Tibial nerve (tissue), 4 donors: ENCODE results near the gene MSRB3. TPM values are rescaled to one million over a fixed set of nuclear protein-coding genes. Genes with fewer than 3 reads are reported as not detected.
A peak's percentile ranks its signal among the peaks of the same experiment; 100 is the strongest.

Experiments
- DNase-seq, 2 donors: peaks; one replicate each; pipeline ENCODE4 v3.0.0-alpha.2; 2019; ENCODE audit warnings: low spot score in 2 of 2
- H3K27ac ChIP-seq, 4 donors: fragments of 200-600 bp; sonication (generic) in 3 of 4; one replicate each; pipeline ENCODE4 v1.5.1; 2017 to 2019; ENCODE audit warnings: mild to moderate bottlenecking in 1 of 4
- H3K27me3 ChIP-seq, 2 donors: fragments of 200-600 bp; sonication (generic) in 1 of 2; one replicate each; pipeline versions ENCODE4 v1.5.1 to v1.6.0; 2017 to 2019
- H3K36me3 ChIP-seq, 3 donors: fragments of 200-600 bp; sonication (generic); one replicate each; pipeline ENCODE4 v1.5.1; 2018 to 2019
- H3K4me1 ChIP-seq, 4 donors: fragments of 200-600 bp; sonication (generic) in 3 of 4; one replicate each; pipeline ENCODE4 v1.5.1; 2017 to 2019
- H3K4me3 ChIP-seq, 4 donors: fragments of 200-600 bp; sonication (generic) in 3 of 4; one replicate each; pipeline ENCODE4 v1.5.1; 2017 to 2019; ENCODE audit warnings: mild to moderate bottlenecking in 1 of 4, moderate library complexity in 1 of 4
- H3K9me3 ChIP-seq, 4 donors: fragments of 200-600 bp; sonication (generic) in 3 of 4; one replicate each; pipeline ENCODE4 v1.5.1; 2017 to 2019
- CTCF ChIP-seq, 5 experiments: fragments of 200-600 bp in 3 of 5; fragments of 450-650 bp in 2 of 5; sonication (generic) in 3 of 5; IDR thresholded peaks; one replicate each; pipeline ENCODE4 v1.5.1; 2016 to 2019; ENCODE audit warnings: antibody characterized with exemption in 5 of 5, mild to moderate bottlenecking in 3 of 5, moderate library complexity in 2 of 5
- EP300 ChIP-seq, 2 donors: sonication (generic); formaldehyde crosslinking; IDR thresholded peaks; one replicate each; pipeline ENCODE4 v1.6.1; 2017; ENCODE audit warnings: antibody characterized with exemption in 2 of 2, mild to moderate bottlenecking in 1 of 2
- POLR2A ChIP-seq, 2 donors: fragments of 450-650 bp; IDR thresholded peaks; one replicate each; pipeline ENCODE4 v1.6.1; 2017; ENCODE audit warnings: antibody characterized with exemption in 2 of 2, mild to moderate bottlenecking in 2 of 2, moderate library complexity in 2 of 2
- WGBS, 2 donors: methylation state at CpG; one replicate each; pipeline ENCODE4 v1.1.5; 2018; 5-methylcytosine and 5-hydroxymethylcytosine counted together
- total RNA-seq, 4 donors: library from RNA; depleted of rRNA; stranded (reverse); fragments of >200 nt; gene quantifications; one replicate each; pipeline ENCODE4 v1.1.0, GENCODE V29; 2016

The MSRB3 gene
- total RNA-seq, 4 donors from 2014 or later = 42.0 to 64.0 (median 47.9) TPM

DNA sequence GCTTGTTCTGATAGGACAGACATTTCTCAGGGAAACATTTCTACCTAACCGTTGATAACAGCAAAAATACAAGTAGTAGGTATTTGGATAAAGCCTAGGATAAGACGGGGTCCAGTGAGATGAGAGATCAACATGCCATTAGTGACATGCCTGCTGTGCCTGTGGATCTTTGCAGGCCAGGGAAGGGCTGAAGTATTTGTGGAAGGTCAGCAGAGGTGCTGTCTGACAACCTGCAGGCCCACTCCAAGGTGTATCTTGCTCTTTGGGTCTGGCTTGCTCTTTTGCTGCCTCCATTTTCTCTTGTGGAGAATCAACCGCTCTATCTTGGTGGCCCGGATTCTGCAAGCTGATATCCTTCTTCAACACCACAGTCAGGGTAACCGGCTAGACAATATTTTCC, 46.7 kb downstream of the MSRB3 start:
- Histone ChIP-seq H3K4me1 (peaks cover 0 to 26% (median 10%) of the 10 kb centered on the region in 4 donors), H3K9me3 (no peaks in the 10 kb centered on the region), H3K4me3 (no peak overlapping the region), H3K27ac (no peak overlapping the region), H3K27me3 (no peaks in the 10 kb centered on the region), H3K36me3 (no peaks in the 10 kb centered on the region)
- 94 to 95% methylated on average over 5 of the region's 5 CpGs for WGBS, 2 donors
- TF ChIP-seq CTCF (IDR thresholded peaks at IDR 0.05) = no peak
- no peak for TF ChIP-seq EP300 (IDR thresholded peaks at IDR 0.05)
- no peak for TF ChIP-seq POLR2A (IDR thresholded peaks at IDR 0.05)
- DNase-seq = no peak

- H3K9me3 ChIP-seq = no peaks in the 10 kb centered on the region
- no peaks in the 10 kb centered on the region for H3K27me3 ChIP-seq
- H3K36me3 ChIP-seq = peaks cover 0 to 6% (median 0%) of the 10 kb centered on the region in 3 donors
- H3K4me3 ChIP-seq = no peak overlapping the region
- no peak overlapping the region for H3K27ac ChIP-seq
- TF ChIP-seq POLR2A (IDR thresholded peaks at IDR 0.05) (no peak), EP300 (IDR thresholded peaks at IDR 0.05) (no peak), CTCF (IDR thresholded peaks at IDR 0.05) (no peak)
- H3K4me1 ChIP-seq = peaks cover 0 to 26% (median 10%) of the 10 kb centered on the region in 4 donors
- 76 to 83% methylated on average over 5 of the region's 5 CpGs for WGBS, 2 donors
- no peak for DNase-seq
These were observed 48.1 kb downstream of the MSRB3 start for GRCh38 chr12:65326616-65327015.

- TF ChIP-seq CTCF (IDR thresholded peaks at IDR 0.05) = no peak
- peak in 1 of 2 donors; percentile 19 for TF ChIP-seq EP300 (IDR thresholded peaks at IDR 0.05)
- Histone ChIP-seq H3K4me1 (peaks cover 0 to 26% (median 10%) of the 10 kb centered on the region in 4 donors), H3K9me3 (no peaks in the 10 kb centered on the region), H3K27me3 (no peaks in the 10 kb centered on the region), H3K4me3 (no peak overlapping the region), H3K36me3 (peaks cover 0 to 7% (median 0%) of the 10 kb centered on the region in 3 donors), H3K27ac (peak overlapping the region in 1 of 4 donors; percentile 42)
- WGBS, 2 donors = 23 to 31% methylated on average over 10 of the region's 10 CpGs
- DNase-seq = peak in 1 of 2 donors; percentile 50
These were observed 49.0 kb downstream of the MSRB3 start for GRCh38 chr12:65327207-65328076.

DNA sequence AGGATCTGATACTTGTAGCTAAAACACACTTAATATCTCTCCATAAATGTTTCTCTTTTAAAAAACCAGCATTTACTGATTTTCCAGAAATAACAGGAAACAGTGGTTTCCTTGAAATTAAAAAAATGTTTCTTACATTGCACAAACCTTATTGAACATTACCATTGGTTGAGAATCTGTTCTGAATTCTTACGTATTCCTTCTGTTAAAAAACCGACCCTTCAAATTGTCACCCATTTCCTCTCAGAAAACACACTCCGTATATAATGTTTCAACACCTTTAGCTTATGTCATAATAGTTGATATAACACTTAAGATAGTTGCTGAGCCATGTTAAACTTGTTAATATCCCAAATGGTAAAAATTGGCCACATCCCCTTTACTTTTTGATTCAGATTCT, 51.2 kb downstream of the MSRB3 start:
- 88 to 89% methylated on average over 3 of the region's 3 CpGs for WGBS, 2 donors
- Histone ChIP-seq H3K27ac (no peak overlapping the region), H3K4me1 (peaks cover 0 to 29% (median 10%) of the 10 kb centered on the region in 4 donors), H3K4me3 (no peak overlapping the region), H3K9me3 (no peaks in the 10 kb centered on the region), H3K27me3 (no peaks in the 10 kb centered on the region), H3K36me3 (peaks cover 0 to 7% (median 0%) of the 10 kb centered on the region in 3 donors)
- no peak for TF ChIP-seq POLR2A (IDR thresholded peaks at IDR 0.05)
- no peak for TF ChIP-seq EP300 (IDR thresholded peaks at IDR 0.05)
- TF ChIP-seq CTCF (IDR thresholded peaks at IDR 0.05) = no peak
- DNase-seq = no peak

- Histone ChIP-seq H3K27me3 (no peaks in the 10 kb centered on the region), H3K9me3 (no peaks in the 10 kb centered on the region), H3K4me1 (peaks cover 0 to 35% (median 10%) of the 10 kb centered on the region in 4 donors), H3K36me3 (peaks cover 0 to 7% (median 0%) of the 10 kb centered on the region in 3 donors), H3K27ac (no peak overlapping the region), H3K4me3 (no peak overlapping the region)
- TF ChIP-seq CTCF (IDR thresholded peaks at IDR 0.05) (no peak), EP300 (IDR thresholded peaks at IDR 0.05) (no peak), POLR2A (IDR thresholded peaks at IDR 0.05) (no peak)
- 70 to 79% methylated on average over 3 of the region's 3 CpGs for WGBS, 2 donors
- DNase-seq = no peak
These were observed 51.8 kb downstream of the MSRB3 start for GRCh38 chr12:65330331-65330730.
